ENCODE results near the gene FAM98B.

Gene FAM98B

DNA sequence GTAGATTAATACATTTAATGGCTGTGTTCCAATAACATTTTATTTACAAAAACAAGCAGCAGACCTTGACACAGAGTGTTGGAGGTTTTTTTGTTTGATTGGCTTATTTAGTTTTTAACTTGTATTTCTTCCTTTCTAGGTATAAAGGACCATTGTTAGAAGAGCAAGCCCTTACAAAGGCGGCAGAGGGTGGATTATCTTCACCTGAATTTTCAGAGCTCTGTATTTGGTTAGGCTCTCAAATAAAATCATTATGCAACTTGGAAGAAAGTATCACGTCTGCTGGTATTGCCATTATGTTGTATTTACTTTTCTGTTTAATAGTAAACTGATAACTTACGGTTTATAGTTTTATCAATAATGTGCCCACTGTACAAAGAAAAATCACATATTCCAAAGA, 10.0 kb downstream of the FAM98B start:
- H3K4me1 ChIP-seq (ENCODE audit: low read length): no peaks in the 10 kb centered on the region; the same call in 1 of the 2 replicates
- DNase-seq: no peak

DNA sequence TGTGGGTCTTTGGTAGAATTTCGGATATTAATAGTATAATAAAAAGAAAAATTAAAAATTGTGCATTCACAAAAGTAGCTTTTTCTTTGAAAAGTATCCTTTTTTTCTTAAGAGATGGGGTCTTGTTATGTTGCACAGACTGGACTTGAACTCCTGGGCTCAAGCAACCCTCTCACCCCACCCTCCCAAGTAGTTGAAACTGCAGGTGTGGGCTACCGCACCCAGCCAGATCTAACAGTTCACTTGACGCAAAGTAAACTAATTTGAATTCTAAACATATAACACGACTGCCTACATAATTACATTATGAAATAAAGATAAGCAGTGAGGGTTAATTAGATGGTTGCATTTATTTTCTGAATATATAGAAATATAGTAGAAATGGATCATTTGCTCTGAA, 10.7 kb downstream of the FAM98B start:
- H3K4me2 ChIP-seq (ENCODE audit: low read depth, low read length): no peak overlapping the region
- no peaks in the 10 kb centered on the region for H3F3A ChIP-seq (ENCODE audit: insufficient read depth, low read length)
- H2AFZ ChIP-seq (ENCODE audit: low read length): no peak overlapping the region
- H3K79me2 ChIP-seq (ENCODE audit: low read length): peaks cover 58% of the 10 kb centered on the region
- no peaks in the 10 kb centered on the region for H3K27me3 ChIP-seq (replicated peaks; ENCODE audit: insufficient read depth, low read length)
- H3K36me3 ChIP-seq (replicated peaks; ENCODE audit: insufficient read depth, low read length): no peaks in the 10 kb centered on the region
- H3K4me3 ChIP-seq (ENCODE audit: low read length): no peak overlapping the region
- no peaks in the 10 kb centered on the region for H4K20me1 ChIP-seq (ENCODE audit: insufficient read depth, low read length)
- no peaks in the 10 kb centered on the region for H3K9me3 ChIP-seq (replicated peaks; ENCODE audit: insufficient read depth, low read length)
- H3K9me2 ChIP-seq (replicated peaks; ENCODE audit: insufficient read depth, low read length): no peaks in the 10 kb centered on the region
- H3K27ac ChIP-seq (ENCODE audit: low read length): no peak overlapping the region
- DNase-seq: no peak
- no peak overlapping the region for H3K9ac ChIP-seq (ENCODE audit: low read length)
- no peaks in the 10 kb centered on the region; the same call in 1 of the 2 replicates for H3K4me1 ChIP-seq (ENCODE audit: low read length)
- TF ChIP-seq, protein P1, sequence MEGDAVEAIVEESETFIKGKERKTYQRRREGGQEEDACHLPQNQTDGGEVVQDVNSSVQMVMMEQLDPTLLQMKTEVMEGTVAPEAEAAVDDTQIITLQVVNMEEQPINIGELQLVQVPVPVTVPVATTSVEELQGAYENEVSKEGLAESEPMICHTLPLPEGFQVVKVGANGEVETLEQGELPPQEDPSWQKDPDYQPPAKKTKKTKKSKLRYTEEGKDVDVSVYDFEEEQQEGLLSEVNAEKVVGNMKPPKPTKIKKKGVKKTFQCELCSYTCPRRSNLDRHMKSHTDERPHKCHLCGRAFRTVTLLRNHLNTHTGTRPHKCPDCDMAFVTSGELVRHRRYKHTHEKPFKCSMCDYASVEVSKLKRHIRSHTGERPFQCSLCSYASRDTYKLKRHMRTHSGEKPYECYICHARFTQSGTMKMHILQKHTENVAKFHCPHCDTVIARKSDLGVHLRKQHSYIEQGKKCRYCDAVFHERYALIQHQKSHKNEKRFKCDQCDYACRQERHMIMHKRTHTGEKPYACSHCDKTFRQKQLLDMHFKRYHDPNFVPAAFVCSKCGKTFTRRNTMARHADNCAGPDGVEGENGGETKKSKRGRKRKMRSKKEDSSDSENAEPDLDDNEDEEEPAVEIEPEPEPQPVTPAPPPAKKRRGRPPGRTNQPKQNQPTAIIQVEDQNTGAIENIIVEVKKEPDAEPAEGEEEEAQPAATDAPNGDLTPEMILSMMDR (IDR thresholded peaks at IDR 0.05; ENCODE audit: low read length): no peak
- TF ChIP-seq EZH2phosphoT487 (IDR thresholded peaks at IDR 0.05; ENCODE audit: low read length) (no peak), EZH2 (optimal IDR thresholded peaks at IDR 0.05; ENCODE audit: low read depth, low read length) (no peak)

More for the DNA sequence above, 10.0 kb downstream of the FAM98B start:
- H3K27me3 ChIP-seq (replicated peaks; ENCODE audit: insufficient read depth, low read length): no peaks in the 10 kb centered on the region
- H3K36me3 ChIP-seq (replicated peaks; ENCODE audit: insufficient read depth, low read length): no peaks in the 10 kb centered on the region
- no peak overlapping the region for H3K27ac ChIP-seq (ENCODE audit: low read length)
- H3K4me2 ChIP-seq (ENCODE audit: low read depth, low read length): no peak overlapping the region
- peaks cover 66% of the 10 kb centered on the region for H3K79me2 ChIP-seq (ENCODE audit: low read length)
- H4K20me1 ChIP-seq (ENCODE audit: insufficient read depth, low read length): no peaks in the 10 kb centered on the region
- H3K9me2 ChIP-seq (replicated peaks; ENCODE audit: insufficient read depth, low read length): no peaks in the 10 kb centered on the region
- H3K4me3 ChIP-seq (ENCODE audit: low read length): no peak overlapping the region
- H3K9ac ChIP-seq (ENCODE audit: low read length): no peak overlapping the region
- no peaks in the 10 kb centered on the region for H3F3A ChIP-seq (ENCODE audit: insufficient read depth, low read length)
- H3K9me3 ChIP-seq (replicated peaks; ENCODE audit: insufficient read depth, low read length): no peaks in the 10 kb centered on the region
- TF ChIP-seq EZH2 (optimal IDR thresholded peaks at IDR 0.05; ENCODE audit: low read depth, low read length) (no peak), EZH2phosphoT487 (IDR thresholded peaks at IDR 0.05; ENCODE audit: low read length) (no peak)
- TF ChIP-seq, protein P1 (IDR thresholded peaks at IDR 0.05; ENCODE audit: low read length): no peak
- no peak overlapping the region for H2AFZ ChIP-seq (ENCODE audit: low read length)

DNA sequence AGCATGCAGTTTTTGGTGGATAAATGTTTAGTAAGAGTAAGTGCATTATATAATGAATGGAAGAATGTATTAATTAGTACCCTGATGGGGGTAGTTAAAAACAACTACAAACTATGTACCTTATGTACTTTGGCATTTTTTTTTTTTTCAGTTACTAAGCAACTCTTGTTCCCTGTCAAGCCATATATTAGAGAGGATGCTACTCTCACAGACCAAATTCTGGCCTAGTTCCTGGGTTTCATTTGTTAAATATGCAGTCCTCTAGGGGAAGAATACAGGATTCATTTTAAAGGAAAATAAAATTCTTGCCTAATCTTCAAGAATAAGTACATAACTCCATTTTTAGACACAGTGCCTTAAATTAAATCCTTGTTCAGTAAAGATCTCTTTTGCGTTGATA, 16.9 kb downstream of the FAM98B start:
- Histone ChIP-seq H2AFZ (ENCODE audit: low read length) (no peak overlapping the region), H4K20me1 (ENCODE audit: insufficient read depth, low read length) (no peaks in the 10 kb centered on the region), H3K4me1 (ENCODE audit: low read length) (no peaks in the 10 kb centered on the region), H3K4me3 (ENCODE audit: low read length) (no peak overlapping the region), H3K9me2 (replicated peaks; ENCODE audit: insufficient read depth, low read length) (no peaks in the 10 kb centered on the region), H3K9me3 (replicated peaks; ENCODE audit: insufficient read depth, low read length) (no peaks in the 10 kb centered on the region), H3K4me2 (ENCODE audit: low read depth, low read length) (no peak overlapping the region), H3K36me3 (replicated peaks; ENCODE audit: insufficient read depth, low read length) (0 out of 2 replicates have a peak, but pooled peaks cover 4% of the 10 kb centered on the region), H3K27me3 (replicated peaks; ENCODE audit: insufficient read depth, low read length) (no peaks in the 10 kb centered on the region), H3F3A (ENCODE audit: insufficient read depth, low read length) (no peaks in the 10 kb centered on the region), H3K27ac (ENCODE audit: low read length) (no peak overlapping the region), H3K79me2 (ENCODE audit: low read length) (0 out of 2 replicates have a peak, but pooled peaks cover 2% of the 10 kb centered on the region), H3K9ac (ENCODE audit: low read length) (no peak overlapping the region)
- no peak for DNase-seq
- TF ChIP-seq EZH2 (optimal IDR thresholded peaks at IDR 0.05; ENCODE audit: low read depth, low read length) (no peak), EZH2phosphoT487 (IDR thresholded peaks at IDR 0.05; ENCODE audit: low read length) (no peak)
- TF ChIP-seq, protein P1 (IDR thresholded peaks at IDR 0.05; ENCODE audit: low read length): no peak

Measured in MM.1S (cell line).